SU-DHL-6 (cell line): ENCODE measurements around the gene TPRA1.
A peak's percentile ranks its signal among the peaks of the same experiment; 100 is the strongest.

Experiments used
- H2AFZ ChIP-seq: fragments of 200-600 bp; sonication (generic); 2 replicates; pipeline ENCODE4 v1.6.1; 2014; ENCODE audit warnings: low read depth, mild to moderate bottlenecking, moderate library complexity, mixed read lengths, antibody characterized with exemption, low read length; ENCODE audit not compliant: severe bottlenecking
- H3F3A ChIP-seq: fragments of 200-600 bp; shearing (Covaris generic); 2 replicates; pipeline ENCODE4 v1.6.0; 2016; ENCODE audit warnings: antibody characterized with exemption, mild to moderate bottlenecking; ENCODE audit not compliant: insufficient read depth
- H3K27ac ChIP-seq: fragments of 200-600 bp; sonication (generic); 2 replicates; pipeline ENCODE4 v1.5.1; 2016; ENCODE audit warnings: low read depth, mild to moderate bottlenecking, low read length, moderate library complexity, mixed read lengths
- H3K27me3 ChIP-seq: fragments of 200-600 bp; sonication (generic), shearing (Covaris generic); 2 replicates; pipeline ENCODE4 v1.6.0; 2014; ENCODE audit warnings: mild to moderate bottlenecking, low read length
- H3K36me3 ChIP-seq: fragments of 200-600 bp; sonication (generic); 2 replicates; pipeline ENCODE4 v1.6.1; 2014; ENCODE audit warnings: mild to moderate bottlenecking, low read length, mixed read lengths
- H3K4me2 ChIP-seq: fragments of 300-600, 200-600 bp; shearing (Covaris generic), sonication (generic); 2 replicates; pipeline ENCODE4 v1.6.0; 2014; ENCODE audit warnings: low read length, low read depth, mild to moderate bottlenecking; ENCODE audit not compliant: poor library complexity, severe bottlenecking
- H3K4me3 ChIP-seq: fragments of 200-600 bp; sonication (generic); 2 replicates; pipeline ENCODE4 v1.5.1; 2014; ENCODE audit warnings: antibody characterized with exemption, low read length, mild to moderate bottlenecking, mixed read lengths; ENCODE audit not compliant: insufficient read depth, poor library complexity, severe bottlenecking
- H3K79me2 ChIP-seq: fragments of 200-600 bp; sonication (generic); 2 replicates; pipeline ENCODE4 v1.6.1; 2014; ENCODE audit warnings: mild to moderate bottlenecking, low read length, moderate library complexity; ENCODE audit not compliant: insufficient read depth
- H3K9ac ChIP-seq: fragments of 200-600 bp; sonication (generic); 2 replicates; pipeline ENCODE4 v1.7.0; 2014; ENCODE audit warnings: mild to moderate bottlenecking, low read length
- H3K9me2 ChIP-seq: fragments of 200-600 bp; sonication (generic); replicated peaks from 2 replicates; pipeline ENCODE4 v1.6.1; 2014; ENCODE audit warnings: low read length; ENCODE audit not compliant: insufficient read depth
- H3K9me3 ChIP-seq: fragments of 200-600 bp; sonication (generic); 2 replicates; pipeline ENCODE4 v1.6.1; 2014; ENCODE audit warnings: low read length, mixed read lengths; ENCODE audit not compliant: insufficient read depth
- H4K20me1 ChIP-seq: fragments of 200-600 bp; sonication (generic); 2 replicates; pipeline ENCODE4 v1.6.1; 2014; ENCODE audit warnings: low read depth, mild to moderate bottlenecking, antibody characterized with exemption, low read length, moderate library complexity, mixed read lengths
- EZH2phosphoT487 ChIP-seq: fragments of 200-600 bp; sonication (generic), shearing (Covaris generic); conservative IDR thresholded peaks from 2 replicates; pipeline ENCODE4 v1.6.1; 2018; ENCODE audit warnings: mild to moderate bottlenecking, antibody characterized with exemption, low read length, moderate library complexity, mixed read lengths
- TF ChIP-seq, protein P1 (sequence below): fragments of 200-600 bp; sonication (generic); IDR thresholded peaks from one replicate; pipeline ENCODE4 v1.5.1; 2017; ENCODE audit warnings: antibody characterized with exemption, mild to moderate bottlenecking, low read length, moderate library complexity; ENCODE audit not compliant: insufficient read depth, poor library complexity, severe bottlenecking

Gene TPRA1

DNA sequence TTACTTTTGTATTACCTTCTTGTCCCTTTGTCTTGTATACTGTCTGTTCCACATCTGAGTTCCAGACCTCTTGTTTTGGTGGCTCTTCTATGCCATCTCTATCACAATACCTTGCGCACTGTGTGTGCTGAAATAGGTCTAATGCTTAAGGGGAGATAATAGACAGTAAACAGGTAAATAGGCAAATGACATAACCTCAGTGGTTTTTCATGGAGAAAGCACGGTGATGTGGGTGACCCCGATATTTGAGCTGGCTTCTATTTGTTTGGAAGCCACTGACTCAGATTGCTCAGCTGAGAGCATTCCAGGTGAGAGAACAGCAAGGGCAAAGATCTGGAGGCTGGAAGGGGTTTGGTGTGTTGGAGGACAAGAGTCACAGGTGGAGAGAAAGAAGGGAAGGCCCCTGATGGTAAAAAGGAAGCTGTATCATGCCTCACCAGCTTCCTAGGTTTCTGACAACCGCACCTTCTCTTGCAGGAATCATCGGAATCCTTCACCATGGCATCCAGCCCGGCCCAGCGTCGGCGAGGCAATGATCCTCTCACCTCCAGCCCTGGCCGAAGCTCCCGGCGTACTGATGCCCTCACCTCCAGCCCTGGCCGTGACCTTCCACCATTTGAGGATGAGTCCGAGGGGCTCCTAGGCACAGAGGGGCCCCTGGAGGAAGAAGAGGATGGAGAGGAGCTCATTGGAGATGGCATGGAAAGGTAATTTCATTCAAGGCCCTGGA, 8.5 kb upstream of the TPRA1 start:
- Histone ChIP-seq H3K9me3 (no peaks in the 10 kb centered on the region), H3K27me3 (no peaks in the 10 kb centered on the region), H3K9me2 (no peaks in the 10 kb centered on the region), H3K27ac (peak overlapping the region; percentile 81), H3K4me2 (peak overlapping the region; percentile 92), H4K20me1 (no peaks in the 10 kb centered on the region), H3F3A (no peaks in the 10 kb centered on the region; the same call in 1 of the 2 replicates), H3K36me3 (peaks cover 15% of the 10 kb centered on the region), H3K79me2 (peaks cover 56% of the 10 kb centered on the region), H3K9ac (peak overlapping the region; percentile 90), H2AFZ (no peak overlapping the region), H3K4me3 (peak overlapping the region; percentile 73)
- TF ChIP-seq EZH2phosphoT487, result no peak
- TF ChIP-seq, protein P1, sequence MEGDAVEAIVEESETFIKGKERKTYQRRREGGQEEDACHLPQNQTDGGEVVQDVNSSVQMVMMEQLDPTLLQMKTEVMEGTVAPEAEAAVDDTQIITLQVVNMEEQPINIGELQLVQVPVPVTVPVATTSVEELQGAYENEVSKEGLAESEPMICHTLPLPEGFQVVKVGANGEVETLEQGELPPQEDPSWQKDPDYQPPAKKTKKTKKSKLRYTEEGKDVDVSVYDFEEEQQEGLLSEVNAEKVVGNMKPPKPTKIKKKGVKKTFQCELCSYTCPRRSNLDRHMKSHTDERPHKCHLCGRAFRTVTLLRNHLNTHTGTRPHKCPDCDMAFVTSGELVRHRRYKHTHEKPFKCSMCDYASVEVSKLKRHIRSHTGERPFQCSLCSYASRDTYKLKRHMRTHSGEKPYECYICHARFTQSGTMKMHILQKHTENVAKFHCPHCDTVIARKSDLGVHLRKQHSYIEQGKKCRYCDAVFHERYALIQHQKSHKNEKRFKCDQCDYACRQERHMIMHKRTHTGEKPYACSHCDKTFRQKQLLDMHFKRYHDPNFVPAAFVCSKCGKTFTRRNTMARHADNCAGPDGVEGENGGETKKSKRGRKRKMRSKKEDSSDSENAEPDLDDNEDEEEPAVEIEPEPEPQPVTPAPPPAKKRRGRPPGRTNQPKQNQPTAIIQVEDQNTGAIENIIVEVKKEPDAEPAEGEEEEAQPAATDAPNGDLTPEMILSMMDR, result no peak

DNA sequence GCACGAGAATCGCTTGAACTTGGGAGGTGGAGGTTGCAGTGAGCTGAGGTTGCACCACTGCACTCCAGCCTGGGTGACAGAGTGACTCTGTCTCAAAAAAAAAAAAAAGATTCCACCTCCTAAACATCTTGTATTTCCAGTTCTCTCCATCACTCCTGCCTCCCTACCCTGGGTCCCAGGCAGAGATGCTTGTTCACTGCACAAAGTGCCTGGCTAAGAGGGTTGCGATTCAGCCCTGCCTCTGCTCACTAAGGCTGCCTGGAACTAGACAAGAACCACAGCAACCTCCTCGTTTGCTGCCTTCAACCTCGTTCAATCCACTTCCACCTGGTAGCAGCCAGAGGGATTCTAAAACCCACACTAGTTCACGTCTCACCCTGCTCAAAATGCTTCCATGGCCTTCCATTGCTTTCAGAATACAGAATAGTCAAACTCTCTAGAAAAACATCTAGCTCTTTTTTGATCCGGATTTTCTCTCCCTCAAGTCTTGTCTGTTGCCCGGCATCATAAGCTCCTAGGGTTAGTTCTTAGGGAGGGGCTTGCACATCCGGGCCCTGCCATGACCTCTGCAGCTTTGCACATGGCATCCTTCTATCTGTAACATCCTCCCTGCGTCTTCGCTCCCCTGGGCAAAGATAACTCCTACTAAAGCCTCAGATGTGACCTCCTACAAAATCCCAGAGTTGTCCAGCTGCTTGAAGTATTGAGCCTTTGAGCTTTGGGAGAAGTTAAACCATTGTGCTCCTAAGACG, 6.7 kb upstream of the TPRA1 start:
- peaks cover 6% of the 10 kb centered on the region for H3F3A ChIP-seq
- peak overlapping the region; percentile 56 for H3K4me3 ChIP-seq
- H3K79me2 ChIP-seq, result peaks cover 49% of the 10 kb centered on the region
- H3K9ac ChIP-seq, result peak overlapping the region; percentile 90
- H2AFZ ChIP-seq, result no peak overlapping the region
- no peak for TF ChIP-seq EZH2phosphoT487
- TF ChIP-seq, protein P1, result no peak
- no peaks in the 10 kb centered on the region for H3K9me2 ChIP-seq
- H3K27ac ChIP-seq, result peak overlapping the region; percentile 73
- no peaks in the 10 kb centered on the region for H4K20me1 ChIP-seq
- H3K27me3 ChIP-seq, result no peaks in the 10 kb centered on the region
- no peaks in the 10 kb centered on the region for H3K9me3 ChIP-seq
- peak overlapping the region; percentile 92 for H3K4me2 ChIP-seq
- H3K36me3 ChIP-seq, result peaks cover 15% of the 10 kb centered on the region

DNA sequence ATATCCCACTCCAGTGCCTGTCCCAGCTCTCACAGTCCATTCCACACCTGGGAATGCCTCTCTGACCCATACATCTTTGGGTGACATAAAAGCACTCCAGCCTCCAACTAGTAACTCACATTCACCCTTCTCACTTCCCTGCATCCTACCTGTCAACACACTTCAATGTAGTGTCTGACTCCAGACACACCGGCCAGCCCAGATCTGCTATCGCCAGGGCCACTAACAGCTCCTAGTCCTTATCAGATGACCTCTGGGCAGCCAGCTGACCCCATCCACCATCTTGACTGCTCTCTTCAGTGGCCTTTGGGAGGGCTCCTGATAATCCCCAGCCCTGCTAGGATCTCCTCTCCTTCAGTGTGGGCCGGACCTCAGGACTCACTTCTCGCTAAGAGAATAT, 4.8 kb upstream of the TPRA1 start:
- Histone ChIP-seq H3K9me3 (no peaks in the 10 kb centered on the region), H3K4me3 (no peak overlapping the region), H3K27me3 (no peaks in the 10 kb centered on the region), H3K9me2 (no peaks in the 10 kb centered on the region), H3K4me2 (no peak overlapping the region), H3K9ac (no peak overlapping the region), H3K79me2 (peaks cover 32% of the 10 kb centered on the region), H2AFZ (no peak overlapping the region), H4K20me1 (no peaks in the 10 kb centered on the region), H3K27ac (no peak overlapping the region), H3K36me3 (no peaks in the 10 kb centered on the region), H3F3A (peaks cover 9% of the 10 kb centered on the region)
- TF ChIP-seq, protein P1, result no peak
- no peak for TF ChIP-seq EZH2phosphoT487
